ENCODE results near the gene AKAP13.

AKAP13 gene

GRCh38 chr15:85492406-85492805 lies 112.0 kb downstream of the AKAP13 start:
- no peak for DNase-seq (ENCODE audit: low read depth in 1 of 2, low spot score in 1 of 2)
- in situ Hi-C loops (cut with HindIII; ENCODE audit: low pct_unique_long_range_greater_than_20kb, low sequenced_read_pairs), result no loop called here
- TF ChIP-seq JUND (IDR thresholded peaks at IDR 0.05; ENCODE audit: low read depth), result no peak

- no peak for TF ChIP-seq JUND (IDR thresholded peaks at IDR 0.05; ENCODE audit: low read depth)
- in situ Hi-C loops (cut with HindIII; ENCODE audit: low pct_unique_long_range_greater_than_20kb, low sequenced_read_pairs), result no loop called here
- DNase-seq (ENCODE audit: low read depth in 1 of 2, low spot score in 1 of 2), result no peak
Observed at GRCh38 chr15:85493260-85493659, 112.9 kb downstream of the AKAP13 start.

- no peak for DNase-seq (ENCODE audit: low read depth in 1 of 2, low spot score in 1 of 2)
- no peak for TF ChIP-seq JUND (IDR thresholded peaks at IDR 0.05; ENCODE audit: low read depth)
- in situ Hi-C loops (cut with HindIII; ENCODE audit: low pct_unique_long_range_greater_than_20kb, low sequenced_read_pairs), result no loop called here
Observed at GRCh38 chr15:85494048-85494777, 113.8 kb downstream of the AKAP13 start.

GRCh38 chr15:85495096-85495495 lies 114.7 kb downstream of the AKAP13 start:
- in situ Hi-C loops (cut with HindIII; ENCODE audit: low pct_unique_long_range_greater_than_20kb, low sequenced_read_pairs), result no loop called here
- no peak for TF ChIP-seq JUND (IDR thresholded peaks at IDR 0.05; ENCODE audit: low read depth)
- DNase-seq (ENCODE audit: low read depth in 1 of 2, low spot score in 1 of 2), result no peak

- TF ChIP-seq JUND (IDR thresholded peaks at IDR 0.05; ENCODE audit: low read depth), result no peak
- DNase-seq (ENCODE audit: low read depth in 1 of 2, low spot score in 1 of 2), result no peak
- in situ Hi-C loops (cut with HindIII; ENCODE audit: low pct_unique_long_range_greater_than_20kb, low sequenced_read_pairs), result no loop called here
Observed at GRCh38 chr15:85495544-85495943, 115.1 kb downstream of the AKAP13 start.

- no peak for DNase-seq (ENCODE audit: low read depth in 1 of 2, low spot score in 1 of 2)
- no peak for TF ChIP-seq JUND (IDR thresholded peaks at IDR 0.05; ENCODE audit: low read depth)
- in situ Hi-C loops (cut with HindIII; ENCODE audit: low pct_unique_long_range_greater_than_20kb, low sequenced_read_pairs), result no loop called here
Observed at GRCh38 chr15:85496151-85496550, 115.7 kb downstream of the AKAP13 start.

- no peak for TF ChIP-seq JUND (IDR thresholded peaks at IDR 0.05; ENCODE audit: low read depth)
- in situ Hi-C loops (cut with HindIII; ENCODE audit: low pct_unique_long_range_greater_than_20kb, low sequenced_read_pairs), result no loop called here
- no peak for DNase-seq (ENCODE audit: low read depth in 1 of 2, low spot score in 1 of 2)
Observed at GRCh38 chr15:85496551-85497171, 116.3 kb downstream of the AKAP13 start.

GRCh38 chr15:85497172-85497569 lies 116.8 kb downstream of the AKAP13 start:
- no peak for DNase-seq (ENCODE audit: low read depth in 1 of 2, low spot score in 1 of 2)
- in situ Hi-C loops (cut with HindIII; ENCODE audit: low pct_unique_long_range_greater_than_20kb, low sequenced_read_pairs), result no loop called here
- TF ChIP-seq JUND (IDR thresholded peaks at IDR 0.05; ENCODE audit: low read depth), result no peak

- no peak for TF ChIP-seq JUND (IDR thresholded peaks at IDR 0.05; ENCODE audit: low read depth)
- in situ Hi-C loops (cut with HindIII; ENCODE audit: low pct_unique_long_range_greater_than_20kb, low sequenced_read_pairs), result no loop called here
- no peak for DNase-seq (ENCODE audit: low read depth in 1 of 2, low spot score in 1 of 2)
Observed at GRCh38 chr15:85498471-85498870, 118.1 kb downstream of the AKAP13 start.

- DNase-seq (ENCODE audit: low read depth in 1 of 2, low spot score in 1 of 2), result no peak
- in situ Hi-C loops (cut with HindIII; ENCODE audit: low pct_unique_long_range_greater_than_20kb, low sequenced_read_pairs), result no loop called here
- no peak for TF ChIP-seq JUND (IDR thresholded peaks at IDR 0.05; ENCODE audit: low read depth)
Observed at GRCh38 chr15:85499371-85499887, 119.0 kb downstream of the AKAP13 start.

GRCh38 chr15:85500060-85500708 lies 119.8 kb downstream of the AKAP13 start:
- no peak for DNase-seq (ENCODE audit: low read depth in 1 of 2, low spot score in 1 of 2)
- TF ChIP-seq JUND (IDR thresholded peaks at IDR 0.05; ENCODE audit: low read depth), result no peak
- in situ Hi-C loops (cut with HindIII; ENCODE audit: low pct_unique_long_range_greater_than_20kb, low sequenced_read_pairs), result no loop called here

GRCh38 chr15:85500729-85501128 lies 120.3 kb downstream of the AKAP13 start:
- DNase-seq (ENCODE audit: low read depth in 1 of 2, low spot score in 1 of 2), result no peak
- no peak for TF ChIP-seq JUND (IDR thresholded peaks at IDR 0.05; ENCODE audit: low read depth)
- in situ Hi-C loops (cut with HindIII; ENCODE audit: low pct_unique_long_range_greater_than_20kb, low sequenced_read_pairs), result no loop called here

GRCh38 chr15:85501574-85501973 lies 121.2 kb downstream of the AKAP13 start:
- no peak for DNase-seq (ENCODE audit: low read depth in 1 of 2, low spot score in 1 of 2)
- in situ Hi-C loops (cut with HindIII; ENCODE audit: low pct_unique_long_range_greater_than_20kb, low sequenced_read_pairs), result no loop called here
- no peak for TF ChIP-seq JUND (IDR thresholded peaks at IDR 0.05; ENCODE audit: low read depth)
